Left ventricle myocardium inferior (tissue), 1 donor: ENCODE results near the gene IQSEC3. TPM values are rescaled to one million over a fixed set of nuclear protein-coding genes. Genes with fewer than 3 reads are reported as not detected.

ENCODE experiments used
- DNase-seq: peaks from one replicate; pipeline ENCODE4 v3.0.0-alpha.2; 2020
- H3K27ac ChIP-seq: fragments of 200-600 bp; replicated peaks from 2 replicates; pipeline ENCODE4 v1.8.0; 2021
- H3K27me3 ChIP-seq: fragments of 200-600 bp; 2 replicates; pipeline ENCODE4 v1.8.0; 2021; ENCODE audit warnings: low read depth
- H3K36me3 ChIP-seq: fragments of 200-600 bp; 2 replicates; pipeline ENCODE4 v1.8.0; 2021
- H3K4me1 ChIP-seq: fragments of 200-600 bp; 2 replicates; pipeline ENCODE4 v1.8.0; 2021
- H3K4me3 ChIP-seq: fragments of 200-600 bp; 2 replicates; pipeline ENCODE4 v1.8.0; 2021; ENCODE audit warnings: mild to moderate bottlenecking, moderate library complexity
- H3K9me3 ChIP-seq: fragments of 200-600 bp; replicated peaks from 2 replicates; pipeline ENCODE4 v1.8.0; 2021
- intact Hi-C: fragments of 100-400 bp; cut with micrococcal nuclease; formaldehyde crosslinking; loops from one replicate; pipeline ENCODE4 v1.11.0; 2022
- total RNA-seq: library from RNA; stranded (reverse); fragmentation: NEBNext Ultra II Directional; extraction: Animal tissue kit (Norgen Biotek cat#: 25700); gene quantifications from one replicate; pipeline ENCODE4 v1.2.1, GENCODE V29; 2021
- TF ChIP-seq, protein P1 (sequence below): fragments of 200-600 bp; IDR thresholded peaks from 2 replicates; pipeline ENCODE4 v1.8.0; 2021; ENCODE audit warnings: antibody characterized with exemption, mild to moderate bottlenecking, borderline replicate concordance
- donor health status: DM: no; HTN: yes; CAD: no; lungs with severe emphysema.

IQSEC3 gene
- total RNA-seq, 1 donor from 2014 or later, result 0.69 TPM

GRCh38 chr12:109446-109845 lies 42.9 kb downstream of the IQSEC3 start:
- TF ChIP-seq, protein P1, sequence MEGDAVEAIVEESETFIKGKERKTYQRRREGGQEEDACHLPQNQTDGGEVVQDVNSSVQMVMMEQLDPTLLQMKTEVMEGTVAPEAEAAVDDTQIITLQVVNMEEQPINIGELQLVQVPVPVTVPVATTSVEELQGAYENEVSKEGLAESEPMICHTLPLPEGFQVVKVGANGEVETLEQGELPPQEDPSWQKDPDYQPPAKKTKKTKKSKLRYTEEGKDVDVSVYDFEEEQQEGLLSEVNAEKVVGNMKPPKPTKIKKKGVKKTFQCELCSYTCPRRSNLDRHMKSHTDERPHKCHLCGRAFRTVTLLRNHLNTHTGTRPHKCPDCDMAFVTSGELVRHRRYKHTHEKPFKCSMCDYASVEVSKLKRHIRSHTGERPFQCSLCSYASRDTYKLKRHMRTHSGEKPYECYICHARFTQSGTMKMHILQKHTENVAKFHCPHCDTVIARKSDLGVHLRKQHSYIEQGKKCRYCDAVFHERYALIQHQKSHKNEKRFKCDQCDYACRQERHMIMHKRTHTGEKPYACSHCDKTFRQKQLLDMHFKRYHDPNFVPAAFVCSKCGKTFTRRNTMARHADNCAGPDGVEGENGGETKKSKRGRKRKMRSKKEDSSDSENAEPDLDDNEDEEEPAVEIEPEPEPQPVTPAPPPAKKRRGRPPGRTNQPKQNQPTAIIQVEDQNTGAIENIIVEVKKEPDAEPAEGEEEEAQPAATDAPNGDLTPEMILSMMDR, result no peak
- DNase-seq, result no peak
- peaks cover 6% of the 10 kb centered on the region for H3K4me1 ChIP-seq
- intact Hi-C loops, result no loop called here
- H3K27ac ChIP-seq, result no peak overlapping the region
- H3K27me3 ChIP-seq, result peaks cover 36% of the 10 kb centered on the region
- no peaks in the 10 kb centered on the region for H3K9me3 ChIP-seq
- no peak overlapping the region for H3K4me3 ChIP-seq
- H3K36me3 ChIP-seq, result no peaks in the 10 kb centered on the region

- no peaks in the 10 kb centered on the region for H3K9me3 ChIP-seq
- H3K4me1 ChIP-seq, result peaks cover 6% of the 10 kb centered on the region
- intact Hi-C loops, result no loop called here
- H3K36me3 ChIP-seq, result no peaks in the 10 kb centered on the region
- no peak for DNase-seq
- H3K27me3 ChIP-seq, result peaks cover 32% of the 10 kb centered on the region
- H3K27ac ChIP-seq, result no peak overlapping the region
- H3K4me3 ChIP-seq, result no peak overlapping the region
- TF ChIP-seq, protein P1, result no peak
These were observed 43.3 kb downstream of the IQSEC3 start for GRCh38 chr12:109872-110271.

DNA sequence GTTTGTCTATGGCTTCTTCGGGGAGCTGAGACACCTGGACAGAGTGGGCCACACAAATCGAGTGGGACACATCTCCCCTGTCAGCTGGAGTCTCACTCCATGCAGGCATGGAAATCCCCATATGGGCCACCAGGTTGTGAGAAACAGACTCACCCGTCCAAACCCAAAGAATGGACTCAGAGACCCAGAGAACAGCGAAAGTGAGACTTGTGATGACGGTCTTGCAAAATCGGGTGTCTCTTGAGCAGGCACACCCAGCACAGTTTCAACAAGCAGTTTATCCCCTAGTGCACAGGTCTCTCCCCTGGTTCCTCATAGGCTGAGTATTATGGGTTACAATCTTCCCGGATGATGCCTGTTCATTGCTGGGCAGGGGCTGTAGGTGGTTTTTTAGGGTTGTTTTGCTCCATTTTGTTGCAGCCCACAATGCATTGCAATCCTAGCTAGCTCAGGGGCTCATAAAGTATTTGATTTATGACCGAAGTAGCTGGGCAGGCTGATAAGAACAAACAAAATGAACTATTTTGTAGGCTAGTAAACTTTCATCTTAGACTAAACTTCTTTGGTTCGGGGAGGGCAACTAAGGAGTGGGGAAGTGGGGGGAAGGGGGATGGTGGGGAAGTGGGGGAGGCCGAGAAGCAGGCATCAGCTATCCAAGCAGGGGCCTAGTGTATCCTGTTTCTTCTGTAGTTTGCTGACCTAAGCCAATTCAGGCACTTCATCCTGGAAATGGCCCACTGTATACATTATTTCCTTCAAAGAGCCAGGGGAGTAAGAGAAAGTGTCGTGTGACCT lies 45.3 kb downstream of the IQSEC3 start:
- TF ChIP-seq, protein P1, result no peak
- no peaks in the 10 kb centered on the region for H3K9me3 ChIP-seq
- intact Hi-C loops, result no loop called here
- H3K27ac ChIP-seq, result no peak overlapping the region
- no peak overlapping the region for H3K4me3 ChIP-seq
- no peaks in the 10 kb centered on the region for H3K36me3 ChIP-seq
- peaks cover 38% of the 10 kb centered on the region for H3K27me3 ChIP-seq
- DNase-seq, result no peak
- peaks cover under 1% of the 10 kb centered on the region for H3K4me1 ChIP-seq

GRCh38 chr12:113347-113746 lies 46.8 kb downstream of the IQSEC3 start:
- DNase-seq, result no peak
- intact Hi-C loops, result no loop called here
- Histone ChIP-seq H3K27me3 (peaks cover 53% of the 10 kb centered on the region), H3K4me3 (no peak overlapping the region), H3K36me3 (no peaks in the 10 kb centered on the region), H3K9me3 (no peaks in the 10 kb centered on the region), H3K27ac (no peak overlapping the region), H3K4me1 (no peaks in the 10 kb centered on the region)
- TF ChIP-seq, protein P1, result no peak

DNA sequence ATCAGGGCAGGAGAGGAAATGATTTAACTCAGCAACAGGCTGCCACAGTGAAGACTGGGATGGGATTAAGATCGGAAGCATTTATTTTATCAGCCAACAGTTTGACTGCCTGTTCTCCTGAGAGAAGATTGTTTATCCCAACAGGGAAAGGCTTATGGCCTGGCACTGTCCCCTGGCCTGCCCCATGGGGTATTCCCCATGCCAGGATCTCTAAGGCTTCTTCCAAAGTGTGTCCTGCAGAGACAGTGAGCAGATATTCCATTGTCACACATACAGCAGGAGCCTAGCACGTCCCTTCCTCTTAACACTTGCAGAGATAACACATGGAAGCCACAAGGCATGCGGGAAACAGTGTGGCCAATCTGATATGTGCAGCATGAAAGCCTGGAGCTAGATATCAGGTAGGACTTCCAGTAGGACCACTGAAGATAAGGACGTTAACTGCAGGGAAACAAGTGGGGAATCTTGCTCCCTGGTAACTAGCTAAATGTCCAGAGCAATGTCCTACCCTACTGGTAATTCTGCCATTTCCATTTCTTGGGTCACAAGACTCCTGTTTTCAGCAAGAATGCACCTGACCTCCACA lies 48.2 kb downstream of the IQSEC3 start:
- Histone ChIP-seq H3K27me3 (peaks cover 61% of the 10 kb centered on the region), H3K27ac (no peak overlapping the region), H3K36me3 (no peaks in the 10 kb centered on the region), H3K9me3 (no peaks in the 10 kb centered on the region), H3K4me1 (no peaks in the 10 kb centered on the region), H3K4me3 (no peak overlapping the region)
- TF ChIP-seq, protein P1, result no peak
- intact Hi-C loops, result no loop called here
- no peak for DNase-seq
